ENCODE results near the gene AGBL5.
"Not testable (repeated sequence)": the region's sequence is repeated elsewhere in the genome, so short reads cannot be mapped to it uniquely, and the experiment has no call there.

AGBL5 gene

GRCh38 chr2:27053321-27053720 lies 1.9 kb downstream of the AGBL5 start:
- DNase-seq, result no peak

GRCh38 chr2:27053776-27054175 lies 2.3 kb downstream of the AGBL5 start:
- no peak for DNase-seq

GRCh38 chr2:27054721-27055120 lies 3.3 kb downstream of the AGBL5 start:
- no peak for DNase-seq

GRCh38 chr2:27057184-27057583 lies 5.7 kb downstream of the AGBL5 start:
- no peak for DNase-seq

- no peak for DNase-seq
These were observed 6.7 kb downstream of the AGBL5 start for GRCh38 chr2:27058210-27058609.

- no peak for DNase-seq
These were observed 7.8 kb downstream of the AGBL5 start for GRCh38 chr2:27059141-27059820.

- no peak for DNase-seq
These were observed 8.9 kb downstream of the AGBL5 start for GRCh38 chr2:27060323-27060722.

GRCh38 chr2:27065128-27065527 lies 13.7 kb downstream of the AGBL5 start:
- no peak for DNase-seq

GRCh38 chr2:27067385-27067784 lies 15.9 kb downstream of the AGBL5 start:
- DNase-seq, result no peak

- DNase-seq, result no peak
These were observed 18.0 kb downstream of the AGBL5 start for GRCh38 chr2:27069436-27069835.

GRCh38 chr2:27069961-27070618 lies 18.6 kb downstream of the AGBL5 start:
- DNase-seq, result no peak

- DNase-seq, result no peak
These were observed 19.3 kb downstream of the AGBL5 start for GRCh38 chr2:27070653-27071276.

- no peak for DNase-seq
These were observed 20.0 kb downstream of the AGBL5 start, which contains the start of gene OST4 for GRCh38 chr2:27071277-27071989. Gene OST4, minus strand, starts transcription at chr2:27071654.

- no peak for DNase-seq
These were observed 20.7 kb downstream of the AGBL5 start for GRCh38 chr2:27071990-27072830.

GRCh38 chr2:27072920-27073319 lies 21.5 kb downstream of the AGBL5 start:
- DNase-seq, result no peak

GRCh38 chr2:27073782-27074181 lies 22.3 kb downstream of the AGBL5 start:
- no peak for DNase-seq

- DNase-seq, result no peak
These were observed 23.5 kb downstream of the AGBL5 start for GRCh38 chr2:27074738-27075565.

GRCh38 chr2:27075566-27075871 lies 24.1 kb downstream of the AGBL5 start:
- not testable (repeated sequence) for DNase-seq

- DNase-seq, result no peak
These were observed 24.9 kb downstream of the AGBL5 start for GRCh38 chr2:27076323-27076722.

- DNase-seq, result no peak
These were observed 25.8 kb downstream of the AGBL5 start for GRCh38 chr2:27077231-27077630.

- DNase-seq, result no peak
These were observed 27.1 kb downstream of the AGBL5 start, which contains the start of gene EMILIN1 for GRCh38 chr2:27078267-27079194. Gene EMILIN1, plus strand, starts transcription at chr2:27078615. Its CDS starts 451 bp downstream, at chr2:27079066.

Data from NCI-H2029 treated with DMSO at 0.1 percent for 48 hours (cell line).